ENCODE measurements around the gene ZC3H8. TPM values are rescaled to one million over a fixed set of nuclear protein-coding genes. Genes with fewer than 3 reads are reported as not detected.

Gene ZC3H8
- total RNA-seq, 1 donor from 2014 or later: 15.7 TPM

GRCh38 chr2:112277596-112278220 is 22.9 kb upstream of the ZC3H8 start:
- intact Hi-C loops (cut with DNase I): no loop called here
- Histone ChIP-seq H3K4me1 (peaks cover 12% of the 10 kb centered on the region), H3K4me3 (no peak overlapping the region), H3K36me3 (no peaks in the 10 kb centered on the region), H3K27ac (no peak overlapping the region), H3K27me3 (no peaks in the 10 kb centered on the region), H3K9me3 (no peaks in the 10 kb centered on the region)
- DNase-seq (ENCODE audit: extremely low spot score in 2 of 2): no peak
- TF ChIP-seq POLR2AphosphoS5 (IDR thresholded peaks at IDR 0.05; ENCODE audit: insufficient read depth in 1 of 2, low read depth in 1 of 2) (no peak), POLR2A (IDR thresholded peaks at IDR 0.05) (no peak)
- TF ChIP-seq, protein P1, sequence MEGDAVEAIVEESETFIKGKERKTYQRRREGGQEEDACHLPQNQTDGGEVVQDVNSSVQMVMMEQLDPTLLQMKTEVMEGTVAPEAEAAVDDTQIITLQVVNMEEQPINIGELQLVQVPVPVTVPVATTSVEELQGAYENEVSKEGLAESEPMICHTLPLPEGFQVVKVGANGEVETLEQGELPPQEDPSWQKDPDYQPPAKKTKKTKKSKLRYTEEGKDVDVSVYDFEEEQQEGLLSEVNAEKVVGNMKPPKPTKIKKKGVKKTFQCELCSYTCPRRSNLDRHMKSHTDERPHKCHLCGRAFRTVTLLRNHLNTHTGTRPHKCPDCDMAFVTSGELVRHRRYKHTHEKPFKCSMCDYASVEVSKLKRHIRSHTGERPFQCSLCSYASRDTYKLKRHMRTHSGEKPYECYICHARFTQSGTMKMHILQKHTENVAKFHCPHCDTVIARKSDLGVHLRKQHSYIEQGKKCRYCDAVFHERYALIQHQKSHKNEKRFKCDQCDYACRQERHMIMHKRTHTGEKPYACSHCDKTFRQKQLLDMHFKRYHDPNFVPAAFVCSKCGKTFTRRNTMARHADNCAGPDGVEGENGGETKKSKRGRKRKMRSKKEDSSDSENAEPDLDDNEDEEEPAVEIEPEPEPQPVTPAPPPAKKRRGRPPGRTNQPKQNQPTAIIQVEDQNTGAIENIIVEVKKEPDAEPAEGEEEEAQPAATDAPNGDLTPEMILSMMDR (IDR thresholded peaks at IDR 0.05): no peak

DNA sequence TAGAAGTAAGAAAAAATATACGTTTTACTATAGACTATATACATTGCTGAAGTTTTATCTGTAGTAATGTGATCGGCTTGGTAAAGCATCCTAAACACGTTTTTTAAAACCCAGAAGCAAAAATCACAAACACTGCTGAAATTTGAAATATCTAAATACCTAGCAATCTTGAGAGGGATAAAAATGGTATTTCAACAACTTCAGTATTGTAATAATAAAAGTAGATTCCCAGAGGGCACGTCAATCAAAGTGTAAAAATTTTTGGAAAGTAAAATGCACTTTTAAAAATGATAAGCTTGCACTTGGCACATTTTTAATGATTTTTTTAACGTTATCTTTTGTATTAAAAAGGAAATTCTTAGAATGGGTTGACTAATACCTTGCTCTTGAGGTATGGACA is 22.1 kb upstream of the ZC3H8 start:
- intact Hi-C loops (cut with DNase I): no loop called here
- Histone ChIP-seq H3K9me3 (no peaks in the 10 kb centered on the region), H3K4me1 (peaks cover 12% of the 10 kb centered on the region), H3K4me3 (peak overlapping the region in 1 of 2 donors; percentile 82), H3K27ac (no peak overlapping the region), H3K36me3 (no peaks in the 10 kb centered on the region), H3K27me3 (no peaks in the 10 kb centered on the region)
- TF ChIP-seq POLR2A (IDR thresholded peaks at IDR 0.05): no peak
- no peak for TF ChIP-seq POLR2AphosphoS5 (IDR thresholded peaks at IDR 0.05; ENCODE audit: insufficient read depth in 1 of 2, low read depth in 1 of 2)
- TF ChIP-seq, protein P1 (IDR thresholded peaks at IDR 0.05): no peak
- no peak for DNase-seq (ENCODE audit: extremely low spot score in 2 of 2)

GRCh38 chr2:112275887-112276773 is 21.3 kb upstream of the ZC3H8 start:
- Histone ChIP-seq H3K27me3 (no peaks in the 10 kb centered on the region), H3K27ac (peak overlapping the region; percentile 100), H3K4me3 (peak overlapping the region; percentile 82), H3K9me3 (no peaks in the 10 kb centered on the region), H3K36me3 (no peaks in the 10 kb centered on the region), H3K4me1 (peaks cover 12% of the 10 kb centered on the region)
- peak in 1 of 2 donors; percentile 95 for DNase-seq (ENCODE audit: extremely low spot score in 2 of 2)
- intact Hi-C loops (cut with DNase I): no loop called here
- TF ChIP-seq POLR2AphosphoS5 (IDR thresholded peaks at IDR 0.05; ENCODE audit: insufficient read depth in 1 of 2, low read depth in 1 of 2) (no peak), POLR2A (IDR thresholded peaks at IDR 0.05) (peak in 1 of 2 donors; percentile 74)
- TF ChIP-seq, protein P1 (IDR thresholded peaks at IDR 0.05): no peak

DNA sequence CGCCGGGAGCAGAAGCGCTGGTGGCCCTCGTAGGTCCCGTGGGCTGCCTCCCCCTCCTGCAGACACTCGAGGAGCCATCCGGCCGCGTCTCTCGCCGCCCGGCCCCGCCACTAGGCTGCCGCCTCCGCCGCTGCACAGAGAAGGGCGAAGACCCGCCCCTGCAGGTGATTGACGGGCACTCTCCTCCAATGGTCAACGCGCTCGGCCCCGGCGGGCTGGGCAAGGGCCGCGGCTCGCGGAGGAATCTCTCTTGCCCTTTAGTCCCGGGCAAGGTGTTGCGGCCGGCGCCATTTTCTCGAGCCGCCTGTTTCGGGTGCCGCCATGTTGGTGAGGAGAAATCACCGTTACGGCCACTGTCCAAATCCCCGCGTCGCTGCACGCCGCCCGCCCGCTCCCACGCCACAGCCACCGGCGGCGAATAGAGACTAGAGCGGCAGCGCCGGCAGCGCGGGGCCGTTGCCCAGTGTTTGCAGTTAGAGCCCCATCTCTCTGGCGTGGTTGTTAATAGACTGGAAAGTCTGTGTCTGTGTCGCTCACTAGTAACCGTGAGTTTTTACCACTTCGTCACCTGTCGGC is 20.6 kb upstream of the ZC3H8 start, which contains the start of gene ZC3H6:
Gene ZC3H6, plus strand, starts transcription at position 287 of the 576 bp plus-strand sequence. CDS start 398 bp downstream, outside the sequence.
- Histone ChIP-seq H3K4me3 (peak within 1 kb of the TSS; percentile 82), H3K4me1 (peaks cover 12% of the 10 kb centered on the region), H3K27ac (peak within 1 kb of the TSS; percentile 100), H3K36me3 (no peaks in the 10 kb centered on the region), H3K9me3 (no peaks in the 10 kb centered on the region), H3K27me3 (no peaks in the 10 kb centered on the region)
- TF ChIP-seq POLR2AphosphoS5 (IDR thresholded peaks at IDR 0.05; ENCODE audit: insufficient read depth in 1 of 2, low read depth in 1 of 2): peak; percentile 95 to 99
- peak; percentile 78 to 91 for TF ChIP-seq POLR2A (IDR thresholded peaks at IDR 0.05)
- TF ChIP-seq, protein P1 (IDR thresholded peaks at IDR 0.05): no peak
- intact Hi-C loops (cut with DNase I): no loop called here
- DNase-seq (ENCODE audit: extremely low spot score in 2 of 2): peak in 1 of 2 donors; percentile 99
